Choroid plexus epithelial cell (primary cell): ENCODE data around the gene KIF3B.
"Not testable (repeated sequence)": the region's sequence is repeated elsewhere in the genome, so short reads cannot be mapped to it uniquely, and the experiment has no call there.

Source experiments
- DNase-seq: peaks from one replicate; pipeline ENCODE4 v3.0.0-alpha.2; 2010; ENCODE audit warnings: low read depth
- H3K4me3 ChIP-seq: 2 replicates; pipeline ENCODE4 v1.5.1; 2011; ENCODE audit warnings: low read depth, mild to moderate bottlenecking, control low read depth, low read length, moderate library complexity
- CTCF ChIP-seq: conservative IDR thresholded peaks from 2 replicates; pipeline ENCODE4 v1.5.1; 2011; ENCODE audit warnings: low read depth, mild to moderate bottlenecking, control low read depth, inconsistent platforms, low read length, moderate library complexity

The KIF3B gene

GRCh38 chr20:32350421-32350820 is 73.0 kb downstream of the KIF3B start:
- no peak overlapping the region for H3K4me3 ChIP-seq
- TF ChIP-seq CTCF = no peak
- DNase-seq = no peak

GRCh38 chr20:32352121-32352720 is 74.8 kb downstream of the KIF3B start:
- no peak for DNase-seq
- no peak for TF ChIP-seq CTCF
- no peak overlapping the region for H3K4me3 ChIP-seq

GRCh38 chr20:32353848-32354496 is 76.5 kb downstream of the KIF3B start:
- H3K4me3 ChIP-seq = no peak overlapping the region
- no peak for TF ChIP-seq CTCF
- no peak for DNase-seq

- DNase-seq = peak; percentile 70
- no peak overlapping the region for H3K4me3 ChIP-seq
- no peak for TF ChIP-seq CTCF
These were observed 77.4 kb downstream of the KIF3B start for GRCh38 chr20:32354592-32355416.

- no peak overlapping the region for H3K4me3 ChIP-seq
- TF ChIP-seq CTCF = no peak
- no peak for DNase-seq
These were observed 78.0 kb downstream of the KIF3B start for GRCh38 chr20:32355417-32355841.

- not testable (repeated sequence) for H3K4me3 ChIP-seq
- DNase-seq = peak; percentile 80
These were observed 78.6 kb downstream of the KIF3B start for GRCh38 chr20:32355907-32356621.
